Prostate gland (tissue), 2 donors: ENCODE data around the gene TP53INP2.

Experiments used
- CTCF ChIP-seq, 4 experiments: fragments of 200-600 bp in 2 of 4; fragments of 450-650 bp in 2 of 4; sonication (generic) in 2 of 4; IDR thresholded peaks; 1 replicate in 3 of 4; 2 replicates in 1 of 4; pipeline ENCODE4 v1.5.1; 2016 to 2019; ENCODE audit warnings: antibody characterized with exemption in 4 of 4, mild to moderate bottlenecking in 2 of 4, moderate library complexity in 2 of 4
- POLR2A ChIP-seq: fragments of 450-650 bp; IDR thresholded peaks from one replicate; pipeline ENCODE4 v1.6.1; 2016; ENCODE audit warnings: antibody characterized with exemption, mild to moderate bottlenecking

- TF ChIP-seq CTCF (IDR thresholded peaks at IDR 0.05) = no peak
- no peak for TF ChIP-seq POLR2A
Measured at GRCh38 chr20:34663213-34663943, 40.8 kb upstream of the TP53INP2 start.
